Measurements from ENCODE around the gene NUB1.

NUB1 gene

GRCh38 chr7:151379534-151380198 lies 38.1 kb downstream of the NUB1 start:
- no peak for DNase-seq

GRCh38 chr7:151380199-151381097 lies 38.8 kb downstream of the NUB1 start:
- no peak for DNase-seq

- no peak for DNase-seq
These were observed 39.4 kb downstream of the NUB1 start for GRCh38 chr7:151381098-151381347.

GRCh38 chr7:151381348-151382078 lies 39.9 kb downstream of the NUB1 start:
- no peak for DNase-seq

- no peak for DNase-seq
These were observed 40.7 kb downstream of the NUB1 start for GRCh38 chr7:151382079-151382885.

- no peak for DNase-seq
These were observed 42.2 kb downstream of the NUB1 start for GRCh38 chr7:151383638-151384351.

- DNase-seq = no peak
These were observed 42.7 kb downstream of the NUB1 start for GRCh38 chr7:151384352-151384697.

- DNase-seq = no peak
These were observed 43.4 kb downstream of the NUB1 start for GRCh38 chr7:151384776-151385625.

- no peak for DNase-seq
These were observed 44.2 kb downstream of the NUB1 start for GRCh38 chr7:151385626-151386300.

GRCh38 chr7:151386301-151387160 lies 44.9 kb downstream of the NUB1 start:
- DNase-seq = no peak

- no peak for DNase-seq
These were observed 45.8 kb downstream of the NUB1 start for GRCh38 chr7:151387161-151388006.

GRCh38 chr7:151388007-151388297 lies 46.3 kb downstream of the NUB1 start:
- DNase-seq = no peak

GRCh38 chr7:151388430-151388829 lies 46.8 kb downstream of the NUB1 start:
- DNase-seq = no peak

- DNase-seq = no peak
These were observed 47.6 kb downstream of the NUB1 start for GRCh38 chr7:151389096-151389767.

GRCh38 chr7:151389768-151390597 lies 48.4 kb downstream of the NUB1 start:
- DNase-seq = no peak

GRCh38 chr7:151390598-151391357 lies 49.2 kb downstream of the NUB1 start:
- no peak for DNase-seq

GRCh38 chr7:151391358-151391730 lies 49.7 kb downstream of the NUB1 start:
- DNase-seq = no peak

Data from NCI-H82 (cell line).